Esophagus (tissue), 2 donors: ENCODE data around the gene ADNP2. TPM values are rescaled to one million over a fixed set of nuclear protein-coding genes. Genes with fewer than 3 reads are reported as not detected.

Experiments
- polyA plus RNA-seq, 2 donors: library from polyadenylated mRNA; stranded (reverse); fragments of 200-250 nt; gene quantifications; one replicate each; pipeline ENCODE4 v1.2.3, GENCODE V29; 2013
- donor health status: healthy with polysubstance abuse.
- donor health status: Bipolar disorder and iron deficiency.

Gene ADNP2
- polyA plus RNA-seq, 2 donors, result 4.6 to 6.2 TPM

Other genes with a start within 250 kb of the ADNP2 start
- 10 to 100 TPM; 38.8 to 57.7 TPM for gene SLC66A2, start 157.6 kb upstream of the ADNP2 start, polyA plus RNA-seq
- 10 to 100 TPM; 26.0 to 96.9 TPM for gene HSBP1L1, start 144.6 kb upstream of the ADNP2 start, polyA plus RNA-seq
- 10 to 100 TPM; 65.2 to 66.7 TPM for gene TXNL4A, start 120.7 kb upstream of the ADNP2 start, polyA plus RNA-seq
- 10 to 100 TPM; 10.5 to 19.5 TPM for gene RBFA, start 74.8 kb upstream of the ADNP2 start, polyA plus RNA-seq
- gene PARD6G, start 138.3 kb downstream of the ADNP2 start, polyA plus RNA-seq, result 10 to 100 TPM; 10.9 to 15.9 TPM